ENCODE results near the gene NUP153.

NUP153 gene

DNA sequence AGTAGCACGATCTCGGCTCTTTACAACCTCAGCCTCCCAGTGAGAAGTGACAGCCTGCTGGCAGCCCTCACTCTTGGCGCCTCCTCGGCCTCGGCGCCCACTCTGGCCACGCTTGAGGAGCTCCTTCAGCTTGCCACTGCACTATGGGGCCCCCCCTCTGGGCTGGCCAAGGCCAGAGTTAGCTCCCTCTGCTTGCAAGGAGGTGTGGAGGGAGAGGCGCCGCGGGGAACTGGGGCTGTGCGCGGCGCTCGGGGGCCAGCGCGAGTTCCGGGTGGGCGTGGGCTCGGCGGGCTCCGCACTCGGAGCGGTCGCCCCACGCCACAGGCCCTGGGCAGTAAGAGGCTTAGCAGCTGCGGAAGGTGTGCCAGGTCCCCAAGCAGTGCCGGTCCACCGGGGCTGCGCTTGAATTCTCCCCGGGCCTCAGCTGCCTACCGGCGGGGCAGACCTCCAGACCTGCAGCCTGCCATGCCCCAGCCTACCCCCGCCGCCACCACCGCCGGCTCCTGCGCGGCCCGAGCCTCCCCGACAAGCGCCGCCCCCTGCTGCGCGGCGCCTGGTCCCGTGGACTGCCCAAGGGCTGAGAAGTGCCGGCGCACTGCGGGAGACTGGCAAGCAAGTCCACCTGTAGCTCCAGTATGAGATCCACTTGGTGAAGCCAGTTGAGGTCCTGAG, 22.0 kb upstream of the NUP153 start:
- no peak for DNase-seq (ENCODE audit: low read depth)
- TF ChIP-seq, protein P1, sequence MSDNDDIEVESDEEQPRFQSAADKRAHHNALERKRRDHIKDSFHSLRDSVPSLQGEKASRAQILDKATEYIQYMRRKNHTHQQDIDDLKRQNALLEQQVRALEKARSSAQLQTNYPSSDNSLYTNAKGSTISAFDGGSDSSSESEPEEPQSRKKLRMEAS (IDR thresholded peaks at IDR 0.05; ENCODE audit: low read depth, low read length) = no peak
- TF ChIP-seq, protein P2, sequence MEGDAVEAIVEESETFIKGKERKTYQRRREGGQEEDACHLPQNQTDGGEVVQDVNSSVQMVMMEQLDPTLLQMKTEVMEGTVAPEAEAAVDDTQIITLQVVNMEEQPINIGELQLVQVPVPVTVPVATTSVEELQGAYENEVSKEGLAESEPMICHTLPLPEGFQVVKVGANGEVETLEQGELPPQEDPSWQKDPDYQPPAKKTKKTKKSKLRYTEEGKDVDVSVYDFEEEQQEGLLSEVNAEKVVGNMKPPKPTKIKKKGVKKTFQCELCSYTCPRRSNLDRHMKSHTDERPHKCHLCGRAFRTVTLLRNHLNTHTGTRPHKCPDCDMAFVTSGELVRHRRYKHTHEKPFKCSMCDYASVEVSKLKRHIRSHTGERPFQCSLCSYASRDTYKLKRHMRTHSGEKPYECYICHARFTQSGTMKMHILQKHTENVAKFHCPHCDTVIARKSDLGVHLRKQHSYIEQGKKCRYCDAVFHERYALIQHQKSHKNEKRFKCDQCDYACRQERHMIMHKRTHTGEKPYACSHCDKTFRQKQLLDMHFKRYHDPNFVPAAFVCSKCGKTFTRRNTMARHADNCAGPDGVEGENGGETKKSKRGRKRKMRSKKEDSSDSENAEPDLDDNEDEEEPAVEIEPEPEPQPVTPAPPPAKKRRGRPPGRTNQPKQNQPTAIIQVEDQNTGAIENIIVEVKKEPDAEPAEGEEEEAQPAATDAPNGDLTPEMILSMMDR (IDR thresholded peaks at IDR 0.05; ENCODE audit: low read depth, low read length) = no peak
- TF ChIP-seq MYC (IDR thresholded peaks at IDR 0.05; ENCODE audit: low read depth, low read length) (no peak), POLR2A (IDR thresholded peaks at IDR 0.05; ENCODE audit: extremely low read depth, insufficient read length) (no peak)
- no peak overlapping the region for H3K4me3 ChIP-seq (ENCODE audit: low read depth, low read length)

DNA sequence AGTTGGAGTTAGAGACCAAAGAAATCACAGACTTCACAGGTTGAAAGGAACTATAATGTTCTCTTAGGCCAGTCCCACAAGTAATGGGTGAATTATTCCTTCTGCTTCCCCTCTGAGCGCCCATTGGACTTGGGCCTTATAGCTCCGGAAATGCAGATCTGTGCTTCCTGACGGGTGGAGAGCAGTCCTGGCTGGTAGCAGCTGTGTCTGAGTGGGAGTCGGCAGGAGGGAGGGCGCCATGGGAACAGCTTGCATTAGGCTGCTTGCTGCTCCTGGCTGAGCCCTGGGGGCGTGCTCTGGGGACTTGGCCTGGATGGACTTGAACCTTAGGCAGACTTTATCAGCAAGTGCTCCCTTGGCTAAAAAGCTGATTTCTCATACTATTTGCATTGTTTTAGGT, 18.4 kb upstream of the NUP153 start:
- H3K4me3 ChIP-seq (ENCODE audit: low read depth, low read length) = no peak overlapping the region
- TF ChIP-seq POLR2A (IDR thresholded peaks at IDR 0.05; ENCODE audit: extremely low read depth, insufficient read length) (no peak), MYC (IDR thresholded peaks at IDR 0.05; ENCODE audit: low read depth, low read length) (no peak)
- TF ChIP-seq, protein P2 (IDR thresholded peaks at IDR 0.05; ENCODE audit: low read depth, low read length) = no peak
- TF ChIP-seq, protein P1 (IDR thresholded peaks at IDR 0.05; ENCODE audit: low read depth, low read length) = no peak
- DNase-seq (ENCODE audit: low read depth) = peak; percentile 72

DNA sequence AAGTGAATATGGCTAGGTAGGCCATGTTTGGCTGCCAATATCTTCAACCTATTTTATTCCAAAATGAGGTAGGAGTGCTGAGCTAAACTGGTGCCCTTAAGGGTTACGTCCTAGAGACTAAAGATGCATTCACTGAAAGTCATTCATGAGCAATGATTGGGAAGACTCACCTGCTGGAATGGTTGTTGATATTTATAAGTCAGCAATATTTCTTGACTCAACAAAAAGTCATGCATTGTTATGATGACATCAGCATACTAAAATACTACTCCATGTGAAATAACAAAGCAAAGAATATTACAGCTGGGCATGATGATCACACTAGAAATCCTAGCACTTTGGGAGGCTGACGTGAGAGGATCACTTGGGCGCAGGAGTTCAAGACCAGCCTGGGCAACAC, 17.6 kb upstream of the NUP153 start:
- no peak for DNase-seq (ENCODE audit: low read depth)
- no peak overlapping the region for H3K4me3 ChIP-seq (ENCODE audit: low read depth, low read length)
- TF ChIP-seq, protein P1 (IDR thresholded peaks at IDR 0.05; ENCODE audit: low read depth, low read length) = no peak
- no peak for TF ChIP-seq POLR2A (IDR thresholded peaks at IDR 0.05; ENCODE audit: extremely low read depth, insufficient read length)
- no peak for TF ChIP-seq MYC (IDR thresholded peaks at IDR 0.05; ENCODE audit: low read depth, low read length)
- TF ChIP-seq, protein P2 (IDR thresholded peaks at IDR 0.05; ENCODE audit: low read depth, low read length) = no peak

DNA sequence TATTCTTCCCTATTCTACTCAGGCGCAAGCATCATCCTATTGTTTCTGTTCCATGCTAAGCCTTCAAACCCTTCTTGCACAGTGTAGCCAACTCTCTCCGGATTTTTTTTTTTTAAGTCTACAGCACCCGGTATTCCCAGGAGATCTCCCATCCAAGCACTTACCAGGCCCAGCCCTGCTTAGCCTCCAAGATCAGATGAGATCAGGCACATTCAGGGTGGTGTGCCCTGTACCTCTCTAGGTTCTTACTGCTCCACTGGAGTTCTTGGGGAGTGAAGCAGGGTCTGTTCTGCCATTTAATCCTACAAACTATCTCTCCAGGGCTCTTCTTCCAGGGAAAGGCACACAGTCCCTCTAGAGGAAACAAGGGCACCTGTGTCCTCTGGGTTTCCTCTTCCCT, 14.9 kb upstream of the NUP153 start:
- no peak for DNase-seq (ENCODE audit: low read depth)
- H3K4me3 ChIP-seq (ENCODE audit: low read depth, low read length) = no peak overlapping the region
- TF ChIP-seq, protein P2 (IDR thresholded peaks at IDR 0.05; ENCODE audit: low read depth, low read length) = no peak
- TF ChIP-seq, protein P1 (IDR thresholded peaks at IDR 0.05; ENCODE audit: low read depth, low read length) = no peak
- TF ChIP-seq MYC (IDR thresholded peaks at IDR 0.05; ENCODE audit: low read depth, low read length) = no peak

DNA sequence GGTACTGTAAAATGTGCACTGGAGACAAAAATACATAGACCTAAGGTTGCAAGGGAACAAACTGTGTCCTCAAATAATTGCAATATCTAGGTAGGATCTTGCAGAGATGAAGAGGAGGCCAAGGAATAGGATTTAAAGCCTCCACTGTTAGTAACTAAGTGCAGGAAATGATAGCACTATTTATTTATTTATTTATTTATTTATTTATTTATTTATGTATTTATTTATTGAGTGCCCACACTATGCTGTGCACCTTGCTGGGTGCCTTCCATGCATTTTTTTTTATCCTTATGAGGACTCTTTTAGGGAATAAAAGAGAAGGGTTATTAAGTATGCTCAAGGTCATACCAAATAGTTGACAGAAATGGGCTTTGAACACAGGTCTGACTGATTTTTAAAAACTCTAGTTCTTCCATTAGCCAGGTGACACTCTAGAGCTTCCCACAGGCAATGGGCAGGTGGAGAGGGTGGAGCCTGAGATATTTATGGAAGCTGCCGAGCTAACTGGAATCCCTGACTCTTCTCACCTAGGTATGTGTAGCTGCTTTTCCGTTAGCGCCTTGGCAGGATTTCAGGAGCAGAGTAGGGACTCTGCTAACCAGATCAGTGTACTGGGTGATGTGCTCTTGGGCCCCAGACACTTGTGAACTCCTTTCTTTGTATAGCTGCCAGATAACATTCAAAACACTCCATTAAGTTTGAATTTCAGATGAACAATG, 12.8 kb upstream of the NUP153 start:
- no peak overlapping the region for H3K4me3 ChIP-seq (ENCODE audit: low read depth, low read length)
- no peak for DNase-seq (ENCODE audit: low read depth)
- TF ChIP-seq, protein P2 (IDR thresholded peaks at IDR 0.05; ENCODE audit: low read depth, low read length) = no peak
- TF ChIP-seq, protein P1 (IDR thresholded peaks at IDR 0.05; ENCODE audit: low read depth, low read length) = no peak
- TF ChIP-seq MYC (IDR thresholded peaks at IDR 0.05; ENCODE audit: low read depth, low read length) = no peak
- no peak for TF ChIP-seq POLR2A (IDR thresholded peaks at IDR 0.05; ENCODE audit: extremely low read depth, insufficient read length)

Measured in NB4 (cell line).